Neutrophil (primary cell): Measurements from ENCODE around the gene SPATA45.
A peak's percentile ranks its signal among the peaks of the same experiment; 100 is the strongest.

Experiments used
- H3K27ac ChIP-seq: fragments of 200-600 bp; sonication (generic); 2 replicates; pipeline ENCODE4 v1.5.1; 2016; ENCODE audit warnings: mild to moderate bottlenecking, moderate library complexity
- H3K27me3 ChIP-seq: fragments of 200-600 bp; sonication (generic); 2 replicates; pipeline ENCODE4 v1.6.0; 2016; ENCODE audit warnings: mild to moderate bottlenecking
- H3K36me3 ChIP-seq: fragments of 200-600 bp; sonication (generic); 2 replicates; pipeline ENCODE4 v1.5.1; 2017
- H3K4me1 ChIP-seq, 2 experiments: fragments of 200-600 bp in 1 of 2; sonication (generic) in 1 of 2; 1 replicate in 1 of 2; 2 replicates in 1 of 2; pipeline versions ENCODE4 v1.5.1 to v1.6.1; 2013 to 2016; ENCODE audit warnings: low read depth in 1 of 2, low read length in 1 of 2, mild to moderate bottlenecking in 1 of 2, moderate library complexity in 1 of 2; ENCODE audit not compliant: control insufficient read depth in 1 of 2, insufficient read depth in 1 of 2
- H3K4me3 ChIP-seq, 2 experiments: fragments of 200-600 bp in 1 of 2; sonication (generic) in 1 of 2; 1 replicate in 1 of 2; 2 replicates in 1 of 2; pipeline ENCODE4 v1.5.1; 2013 to 2016; ENCODE audit warnings: low read depth in 1 of 2, low read length in 1 of 2, mild to moderate bottlenecking in 1 of 2, moderate library complexity in 1 of 2
- H3K9me3 ChIP-seq: fragments of 200-600 bp; sonication (generic); 2 replicates; pipeline ENCODE4 v1.5.1; 2016
- CTCF ChIP-seq: fragments of 200-600 bp; sonication (generic); IDR thresholded peaks from 2 replicates; pipeline ENCODE4 v1.5.1; 2016; ENCODE audit warnings: antibody characterized with exemption

The SPATA45 gene

GRCh38 chr1:212847549-212847948, at the start of gene SPATA45:
SPATA45 (minus strand) TSS chr1:212847649; CDS start chr1:212836149, 11,500 bp downstream.
- no peaks in the 10 kb centered on the region for H3K4me1 ChIP-seq
- H3K27ac ChIP-seq = no peak within 1 kb of the TSS
- no peak for TF ChIP-seq CTCF
- H3K4me3 ChIP-seq = no peak within 1 kb of the TSS
- H3K27me3 ChIP-seq = no peaks in the 10 kb centered on the region
- H3K9me3 ChIP-seq = no peaks in the 10 kb centered on the region
- H3K36me3 ChIP-seq = no peaks in the 10 kb centered on the region

GRCh38 chr1:212892108-212892507, 44.7 kb upstream of the SPATA45 start:
- Histone ChIP-seq H3K27ac (peak overlapping the region; percentile 87), H3K9me3 (no peaks in the 10 kb centered on the region), H3K4me3 (no peak overlapping the region), H3K27me3 (no peaks in the 10 kb centered on the region), H3K4me1 (peaks cover 25 to 49% of the 10 kb centered on the region in 2 experiments), H3K36me3 (peaks cover 49% of the 10 kb centered on the region)
- TF ChIP-seq CTCF = no peak

- H3K9me3 ChIP-seq = no peaks in the 10 kb centered on the region
- no peak overlapping the region for H3K4me3 ChIP-seq
- H3K4me1 ChIP-seq = peaks cover 5 to 8% of the 10 kb centered on the region in 2 experiments
- H3K27me3 ChIP-seq = no peaks in the 10 kb centered on the region
- peaks cover 73% of the 10 kb centered on the region for H3K36me3 ChIP-seq
- TF ChIP-seq CTCF = no peak
- H3K27ac ChIP-seq = no peak overlapping the region
These were observed 37.1 kb upstream of the SPATA45 start for GRCh38 chr1:212884592-212884991.

- no peak overlapping the region for H3K27ac ChIP-seq
- no peaks in the 10 kb centered on the region for H3K9me3 ChIP-seq
- no peak for TF ChIP-seq CTCF
- peaks cover 71% of the 10 kb centered on the region for H3K36me3 ChIP-seq
- no peak overlapping the region for H3K4me3 ChIP-seq
- no peaks in the 10 kb centered on the region for H3K27me3 ChIP-seq
- no peaks in the 10 kb centered on the region for H3K4me1 ChIP-seq
These were observed 32.7 kb upstream of the SPATA45 start for GRCh38 chr1:212879947-212880690.

GRCh38 chr1:212878418-212878817, 31.0 kb upstream of the SPATA45 start:
- Histone ChIP-seq H3K9me3 (no peaks in the 10 kb centered on the region), H3K4me1 (no peaks in the 10 kb centered on the region), H3K27me3 (no peaks in the 10 kb centered on the region), H3K27ac (no peak overlapping the region), H3K36me3 (peaks cover 68% of the 10 kb centered on the region), H3K4me3 (no peak overlapping the region)
- no peak for TF ChIP-seq CTCF
